Lower leg skin (tissue), 3 donors: Measurements from ENCODE around the gene B3GNT5.

Experiments used
- POLR2A ChIP-seq, 2 donors: fragments of 450-650 bp; IDR thresholded peaks; one replicate each; pipeline ENCODE4 v1.6.1; 2016 to 2017; ENCODE audit warnings: antibody characterized with exemption in 2 of 2, mild to moderate bottlenecking in 1 of 2, moderate library complexity in 1 of 2
- TF ChIP-seq, protein P1 (sequence below), 3 donors: fragments of 450-650 bp; IDR thresholded peaks; one replicate each; pipeline ENCODE4 v1.5.1; 2016; ENCODE audit warnings: antibody characterized with exemption in 3 of 3, mild to moderate bottlenecking in 3 of 3, moderate library complexity in 2 of 3

DNA sequence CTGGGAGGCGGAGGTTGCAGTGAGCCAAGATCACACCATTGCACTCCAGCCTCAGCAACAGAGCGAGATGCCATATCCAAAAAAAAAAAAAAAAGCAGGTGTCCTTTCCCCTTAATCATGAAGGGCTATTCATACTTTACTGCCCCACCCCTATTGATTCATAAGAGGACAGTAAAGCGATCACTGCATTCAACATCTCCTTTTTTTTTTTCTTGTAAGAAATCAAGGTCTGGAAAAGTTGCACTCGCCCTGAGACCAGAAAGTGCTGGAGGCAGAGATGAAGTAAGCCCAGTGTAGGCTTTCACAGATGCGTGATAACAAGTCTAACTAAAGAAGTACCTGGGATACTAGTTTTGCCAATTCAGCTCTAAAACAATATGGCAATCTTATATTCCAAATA is 24.2 kb downstream of the B3GNT5 start:
- no peak for TF ChIP-seq POLR2A (IDR thresholded peaks at IDR 0.05)
- TF ChIP-seq, protein P1, sequence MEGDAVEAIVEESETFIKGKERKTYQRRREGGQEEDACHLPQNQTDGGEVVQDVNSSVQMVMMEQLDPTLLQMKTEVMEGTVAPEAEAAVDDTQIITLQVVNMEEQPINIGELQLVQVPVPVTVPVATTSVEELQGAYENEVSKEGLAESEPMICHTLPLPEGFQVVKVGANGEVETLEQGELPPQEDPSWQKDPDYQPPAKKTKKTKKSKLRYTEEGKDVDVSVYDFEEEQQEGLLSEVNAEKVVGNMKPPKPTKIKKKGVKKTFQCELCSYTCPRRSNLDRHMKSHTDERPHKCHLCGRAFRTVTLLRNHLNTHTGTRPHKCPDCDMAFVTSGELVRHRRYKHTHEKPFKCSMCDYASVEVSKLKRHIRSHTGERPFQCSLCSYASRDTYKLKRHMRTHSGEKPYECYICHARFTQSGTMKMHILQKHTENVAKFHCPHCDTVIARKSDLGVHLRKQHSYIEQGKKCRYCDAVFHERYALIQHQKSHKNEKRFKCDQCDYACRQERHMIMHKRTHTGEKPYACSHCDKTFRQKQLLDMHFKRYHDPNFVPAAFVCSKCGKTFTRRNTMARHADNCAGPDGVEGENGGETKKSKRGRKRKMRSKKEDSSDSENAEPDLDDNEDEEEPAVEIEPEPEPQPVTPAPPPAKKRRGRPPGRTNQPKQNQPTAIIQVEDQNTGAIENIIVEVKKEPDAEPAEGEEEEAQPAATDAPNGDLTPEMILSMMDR (IDR thresholded peaks at IDR 0.05), result no peak
